Ureter (tissue), 1 donor: ENCODE data around the gene HOXD13. TPM values are rescaled to one million over a fixed set of nuclear protein-coding genes. Genes with fewer than 3 reads are reported as not detected.
A peak's percentile ranks its signal among the peaks of the same experiment; 100 is the strongest.

ENCODE experiments used
- DNase-seq: peaks from one replicate; pipeline ENCODE4 v3.0.0-alpha.2; 2020; ENCODE audit warnings: low spot score
- total RNA-seq: library from RNA; stranded (reverse); gene quantifications from one replicate; pipeline ENCODE4 v1.2.4, GENCODE V29; 2023
- donor health status: DM: yes; HTN: yes; CAD: no.

Gene HOXD13
- total RNA-seq, 1 donor from 2014 or later = not detected

GRCh38 chr2:176106581-176107539 is 14.3 kb downstream of the HOXD13 start, which contains the start of gene HOXD11:
HOXD11 (plus strand) TSS chr2:176107280; CDS start chr2:176107356, 76 bp downstream.
- DNase-seq = peak; percentile 59

- DNase-seq = peak; percentile 41
Observed at GRCh38 chr2:176107731-176108181, 15.2 kb downstream of the HOXD13 start.

GRCh38 chr2:176109192-176109901 is 16.8 kb downstream of the HOXD13 start:
- peak; percentile 26 for DNase-seq

- no peak for DNase-seq
Observed at GRCh38 chr2:176109946-176110345, 17.4 kb downstream of the HOXD13 start.

- no peak for DNase-seq
Observed at GRCh38 chr2:176110415-176111308, 18.1 kb downstream of the HOXD13 start.

- DNase-seq = no peak
Observed at GRCh38 chr2:176111309-176111663, 18.8 kb downstream of the HOXD13 start.

GRCh38 chr2:176111846-176112374 is 19.4 kb downstream of the HOXD13 start:
- DNase-seq = no peak

GRCh38 chr2:176112375-176113302 is 20.1 kb downstream of the HOXD13 start:
- DNase-seq = peak; percentile 31

GRCh38 chr2:176114120-176114929 is 21.8 kb downstream of the HOXD13 start:
- peak; percentile 37 for DNase-seq

GRCh38 chr2:176114930-176115625 is 22.6 kb downstream of the HOXD13 start:
- DNase-seq = no peak

- peak; percentile 79 for DNase-seq
Observed at GRCh38 chr2:176115883-176116813, 23.6 kb downstream of the HOXD13 start, which contains the start of gene HOXD10. HOXD10 (plus strand) TSS chr2:176116778; CDS start chr2:176116834, 56 bp downstream.

GRCh38 chr2:176117162-176117822 is 24.8 kb downstream of the HOXD13 start:
- DNase-seq = no peak

GRCh38 chr2:176117823-176118371 is 25.4 kb downstream of the HOXD13 start:
- no peak for DNase-seq

GRCh38 chr2:176118601-176119339 is 26.2 kb downstream of the HOXD13 start:
- no peak for DNase-seq

- DNase-seq = no peak
Observed at GRCh38 chr2:176120364-176121189, 28.1 kb downstream of the HOXD13 start.
